Liver (tissue), 9 donors: ENCODE results near the gene NBEAL2. TPM values are rescaled to one million over a fixed set of nuclear protein-coding genes. Genes with fewer than 3 reads are reported as not detected.

Experiments used
- DNase-seq: peaks from one replicate; pipeline ENCODE4 v3.0.0-alpha.2; 2017; ENCODE audit warnings: low spot score
- H3K27ac ChIP-seq, 2 donors: one replicate each; pipeline ENCODE4 v1.7.0; 2013; ENCODE audit warnings: inconsistent platforms in 2 of 2, low read length in 2 of 2, control low read depth in 1 of 2, low read depth in 1 of 2, mild to moderate bottlenecking in 1 of 2
- H3K27me3 ChIP-seq, 4 donors: one replicate each; pipeline versions ENCODE4 v1.6.1 to v1.7.0; 2013; ENCODE audit warnings: low read length in 3 of 4, inconsistent platforms in 1 of 4, mild to moderate bottlenecking in 1 of 4, moderate library complexity in 1 of 4; ENCODE audit not compliant: control insufficient read depth in 4 of 4, insufficient read depth in 4 of 4
- H3K36me3 ChIP-seq, 4 donors: one replicate each; pipeline versions ENCODE4 v1.6.1 to v1.7.0; 2013; ENCODE audit warnings: low read length in 3 of 4, mild to moderate bottlenecking in 3 of 4, low read depth in 1 of 4, moderate library complexity in 1 of 4; ENCODE audit not compliant: control insufficient read depth in 4 of 4, insufficient read depth in 3 of 4
- H3K4me1 ChIP-seq, 4 donors: one replicate each; pipeline versions ENCODE4 v1.6.1 to v1.7.0; 2013; ENCODE audit warnings: low read length in 3 of 4, mild to moderate bottlenecking in 3 of 4, moderate library complexity in 1 of 4; ENCODE audit not compliant: control insufficient read depth in 4 of 4, insufficient read depth in 4 of 4
- H3K4me3 ChIP-seq, 3 donors: one replicate each; pipeline versions ENCODE4 v1.6.1 to v1.7.0; 2013; ENCODE audit warnings: low read length in 3 of 3, control low read depth in 1 of 3, low read depth in 1 of 3, mild to moderate bottlenecking in 1 of 3
- H3K9ac ChIP-seq, 2 donors: one replicate each; pipeline ENCODE4 v1.7.0; 2013; ENCODE audit warnings: low read length in 2 of 2, mild to moderate bottlenecking in 2 of 2, moderate library complexity in 2 of 2, control low read depth in 1 of 2, low read depth in 1 of 2
- H3K9me3 ChIP-seq, 4 donors: one replicate each; pipeline versions ENCODE4 v1.6.1 to v1.7.0; 2013; ENCODE audit warnings: low read length in 3 of 4; ENCODE audit not compliant: control insufficient read depth in 4 of 4
- ATF3 ChIP-seq: IDR thresholded peaks from 2 replicates; pipeline ENCODE4 v1.6.1; 2016; ENCODE audit warnings: antibody characterized with exemption
- EGR1 ChIP-seq, 2 donors: IDR thresholded peaks; 2 replicates each; pipeline ENCODE4 v1.6.1; 2016 to 2018; ENCODE audit warnings: antibody characterized with exemption in 2 of 2, low read depth in 2 of 2
- FOXA2 ChIP-seq: IDR thresholded peaks from 2 replicates; pipeline ENCODE4 v1.6.1; 2016; ENCODE audit warnings: antibody characterized with exemption
- GABPA ChIP-seq, 2 donors: IDR thresholded peaks in 1 of 2; conservative IDR thresholded peaks in 1 of 2; 2 replicates each; pipeline ENCODE4 v1.6.1; 2016; ENCODE audit warnings: antibody characterized with exemption in 2 of 2, mild to moderate bottlenecking in 1 of 2, moderate library complexity in 1 of 2
- HNF4A ChIP-seq, 2 donors: conservative IDR thresholded peaks; 2 replicates each; pipeline ENCODE4 v1.6.1; 2016; ENCODE audit warnings: antibody characterized with exemption in 2 of 2, mild to moderate bottlenecking in 2 of 2
- JUND ChIP-seq, 2 donors: IDR thresholded peaks; 2 replicates each; pipeline ENCODE4 v1.6.1; 2016; ENCODE audit warnings: antibody characterized with exemption in 2 of 2
- MAX ChIP-seq: IDR thresholded peaks from 2 replicates; pipeline ENCODE4 v1.6.1; 2016; ENCODE audit warnings: antibody characterized with exemption
- NR2F2 ChIP-seq: IDR thresholded peaks from 2 replicates; pipeline ENCODE4 v1.6.1; 2016; ENCODE audit warnings: antibody characterized with exemption
- RXRA ChIP-seq, 2 donors: IDR thresholded peaks; 2 replicates each; pipeline ENCODE4 v1.6.1; 2017 to 2018; ENCODE audit warnings: antibody characterized with exemption in 2 of 2, mild to moderate bottlenecking in 1 of 2
- SP1 ChIP-seq: IDR thresholded peaks from 2 replicates; pipeline ENCODE4 v1.6.1; 2018; ENCODE audit warnings: antibody characterized with exemption, mild to moderate bottlenecking
- TAF1 ChIP-seq: conservative IDR thresholded peaks from 2 replicates; pipeline ENCODE4 v1.6.1; 2016; ENCODE audit warnings: antibody characterized with exemption, mild to moderate bottlenecking
- YY1 ChIP-seq: IDR thresholded peaks from 2 replicates; pipeline ENCODE4 v1.6.1; 2016; ENCODE audit warnings: antibody characterized with exemption, mild to moderate bottlenecking
- WGBS: extraction: QIAGEN DNeasy Blood & Tissue Kit; methylation state at CpG from one replicate; pipeline ENCODE4 v1.1.7; 2013; 5-methylcytosine and 5-hydroxymethylcytosine counted together
- polyA plus RNA-seq, 2 donors: library from polyadenylated mRNA; stranded (reverse) in 1 of 2; unstranded in 1 of 2; fragments of 200-250 nt in 1 of 2; fragments of >200 nt in 1 of 2; fragmentation: Nextera tagmentation in 1 of 2; extraction: Ambion mirVana in 1 of 2; gene quantifications; one replicate each; pipeline versions ENCODE4 v1.2.1 to v1.2.3, GENCODE V29; 2013 to 2015
- total RNA-seq, 2 donors: library from RNA; depleted of rRNA; stranded (reverse); fragments of >200 nt; gene quantifications; one replicate each; pipeline ENCODE4 v1.2.3, GENCODE V29; 2014
- TF ChIP-seq, protein P1 (sequence below): IDR thresholded peaks from 2 replicates; pipeline ENCODE4 v1.6.1; 2016; ENCODE audit warnings: antibody characterized with exemption
- TF ChIP-seq, protein P2 (sequence below): IDR thresholded peaks from 2 replicates; pipeline ENCODE4 v1.6.1; 2016; ENCODE audit warnings: antibody characterized with exemption, mild to moderate bottlenecking
- donor health status: healthy.
- donor health status: healthy.
- donor health status: healthy.
- donor health status: healthy.
- donor health status: healthy.

NBEAL2 gene
- total and polyA plus RNA-seq, 4 donors: 2.0 to 20.7 (median 7.6) TPM

GRCh38 chr3:46993986-46994385 lies 14.5 kb downstream of the NBEAL2 start (continued):
- TF ChIP-seq MAX (no peak), JUND (IDR thresholded peaks at IDR 0.05) (no peak), ATF3 (no peak), SP1 (no peak), EGR1 (IDR thresholded peaks at IDR 0.05; ENCODE audit: low read depth in 2 of 2) (no peak), HNF4A (conservative IDR thresholded peaks at IDR 0.05) (no peak), TAF1 (no peak)
- TF ChIP-seq, protein P1, sequence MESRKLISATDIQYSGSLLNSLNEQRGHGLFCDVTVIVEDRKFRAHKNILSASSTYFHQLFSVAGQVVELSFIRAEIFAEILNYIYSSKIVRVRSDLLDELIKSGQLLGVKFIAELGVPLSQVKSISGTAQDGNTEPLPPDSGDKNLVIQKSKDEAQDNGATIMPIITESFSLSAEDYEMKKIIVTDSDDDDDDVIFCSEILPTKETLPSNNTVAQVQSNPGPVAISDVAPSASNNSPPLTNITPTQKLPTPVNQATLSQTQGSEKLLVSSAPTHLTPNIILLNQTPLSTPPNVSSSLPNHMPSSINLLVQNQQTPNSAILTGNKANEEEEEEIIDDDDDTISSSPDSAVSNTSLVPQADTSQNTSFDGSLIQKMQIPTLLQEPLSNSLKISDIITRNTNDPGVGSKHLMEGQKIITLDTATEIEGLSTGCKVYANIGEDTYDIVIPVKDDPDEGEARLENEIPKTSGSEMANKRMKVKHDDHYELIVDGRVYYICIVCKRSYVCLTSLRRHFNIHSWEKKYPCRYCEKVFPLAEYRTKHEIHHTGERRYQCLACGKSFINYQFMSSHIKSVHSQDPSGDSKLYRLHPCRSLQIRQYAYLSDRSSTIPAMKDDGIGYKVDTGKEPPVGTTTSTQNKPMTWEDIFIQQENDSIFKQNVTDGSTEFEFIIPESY: no peak

DNA sequence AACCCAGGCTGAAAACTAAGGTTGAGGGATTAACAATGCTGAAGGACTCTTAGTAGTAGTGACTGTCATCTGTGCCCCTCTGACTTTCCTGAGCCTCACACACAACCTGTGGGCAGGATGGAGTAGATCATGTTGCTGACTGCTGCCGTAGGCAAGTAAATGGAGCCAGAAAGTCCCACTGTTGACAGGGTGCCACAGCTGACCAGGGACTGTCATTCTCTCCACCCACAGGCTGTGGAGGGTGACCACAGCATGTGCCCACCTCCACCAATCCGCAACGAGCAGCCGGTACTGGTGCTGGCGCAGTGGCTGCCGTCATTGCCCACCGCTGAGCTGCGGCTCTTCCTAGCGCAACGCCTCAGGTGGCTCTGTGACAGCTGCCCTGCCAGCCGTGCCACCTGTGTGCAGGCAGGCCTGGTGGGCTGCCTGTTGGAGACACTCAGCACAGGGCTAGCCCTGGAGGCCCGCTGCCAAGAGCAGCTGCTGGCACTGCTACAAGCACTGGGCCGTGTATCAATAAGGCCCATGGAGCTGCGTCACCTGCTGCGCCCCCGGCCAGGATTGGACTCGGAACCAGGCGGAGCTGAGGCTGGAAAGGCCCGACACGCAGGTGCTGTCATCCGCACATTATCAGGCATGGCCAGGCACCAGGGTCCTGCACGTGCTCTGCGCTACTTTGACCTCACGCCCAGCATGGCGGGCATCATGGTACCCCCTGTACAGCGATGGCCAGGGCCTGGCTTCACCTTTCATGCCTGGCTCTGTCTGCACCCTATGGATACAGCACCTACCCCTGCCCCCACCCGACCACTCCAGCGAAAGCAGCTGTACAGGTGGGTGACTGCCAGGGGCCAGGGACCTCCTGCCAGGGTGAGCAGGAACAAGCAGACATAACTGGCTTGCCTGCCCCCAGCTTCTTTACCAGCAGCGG lies 15.6 kb downstream of the NBEAL2 start:
- Histone ChIP-seq H3K27me3 (no peaks in the 10 kb centered on the region), H3K4me1 (peaks cover 0 to 7% (median 3%) of the 10 kb centered on the region in 4 donors), H3K4me3 (no peak overlapping the region), H3K36me3 (peaks cover 0 to 6% (median 0%) of the 10 kb centered on the region in 4 donors), H3K9me3 (no peaks in the 10 kb centered on the region), H3K9ac (no peak overlapping the region), H3K27ac (no peak overlapping the region)
- TF ChIP-seq FOXA2 (no peak), TAF1 (no peak), MAX (no peak), HNF4A (conservative IDR thresholded peaks at IDR 0.05) (no peak), YY1 (no peak), GABPA (IDR thresholded peaks at IDR 0.05 in 1 of 2, conservative IDR thresholded peaks at IDR 0.05 in 1 of 2) (no peak), EGR1 (IDR thresholded peaks at IDR 0.05; ENCODE audit: low read depth in 2 of 2) (no peak), ATF3 (no peak), RXRA (IDR thresholded peaks at IDR 0.05) (no peak), NR2F2 (no peak)
- TF ChIP-seq, protein P2, sequence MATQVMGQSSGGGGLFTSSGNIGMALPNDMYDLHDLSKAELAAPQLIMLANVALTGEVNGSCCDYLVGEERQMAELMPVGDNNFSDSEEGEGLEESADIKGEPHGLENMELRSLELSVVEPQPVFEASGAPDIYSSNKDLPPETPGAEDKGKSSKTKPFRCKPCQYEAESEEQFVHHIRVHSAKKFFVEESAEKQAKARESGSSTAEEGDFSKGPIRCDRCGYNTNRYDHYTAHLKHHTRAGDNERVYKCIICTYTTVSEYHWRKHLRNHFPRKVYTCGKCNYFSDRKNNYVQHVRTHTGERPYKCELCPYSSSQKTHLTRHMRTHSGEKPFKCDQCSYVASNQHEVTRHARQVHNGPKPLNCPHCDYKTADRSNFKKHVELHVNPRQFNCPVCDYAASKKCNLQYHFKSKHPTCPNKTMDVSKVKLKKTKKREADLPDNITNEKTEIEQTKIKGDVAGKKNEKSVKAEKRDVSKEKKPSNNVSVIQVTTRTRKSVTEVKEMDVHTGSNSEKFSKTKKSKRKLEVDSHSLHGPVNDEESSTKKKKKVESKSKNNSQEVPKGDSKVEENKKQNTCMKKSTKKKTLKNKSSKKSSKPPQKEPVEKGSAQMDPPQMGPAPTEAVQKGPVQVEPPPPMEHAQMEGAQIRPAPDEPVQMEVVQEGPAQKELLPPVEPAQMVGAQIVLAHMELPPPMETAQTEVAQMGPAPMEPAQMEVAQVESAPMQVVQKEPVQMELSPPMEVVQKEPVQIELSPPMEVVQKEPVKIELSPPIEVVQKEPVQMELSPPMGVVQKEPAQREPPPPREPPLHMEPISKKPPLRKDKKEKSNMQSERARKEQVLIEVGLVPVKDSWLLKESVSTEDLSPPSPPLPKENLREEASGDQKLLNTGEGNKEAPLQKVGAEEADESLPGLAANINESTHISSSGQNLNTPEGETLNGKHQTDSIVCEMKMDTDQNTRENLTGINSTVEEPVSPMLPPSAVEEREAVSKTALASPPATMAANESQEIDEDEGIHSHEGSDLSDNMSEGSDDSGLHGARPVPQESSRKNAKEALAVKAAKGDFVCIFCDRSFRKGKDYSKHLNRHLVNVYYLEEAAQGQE: no peak
- DNase-seq: no peak
- 92% methylated on average over 29 of the region's 29 CpGs for WGBS
